SU-DHL-6 (cell line): ENCODE data around the gene DLG2.

Experiments
- EZH2phosphoT487 ChIP-seq: fragments of 200-600 bp; sonication (generic), shearing (Covaris generic); conservative IDR thresholded peaks from 2 replicates; pipeline ENCODE4 v1.6.1; 2018; ENCODE audit warnings: mild to moderate bottlenecking, antibody characterized with exemption, low read length, moderate library complexity, mixed read lengths
- TF ChIP-seq, protein P1 (sequence below): fragments of 200-600 bp; sonication (generic); IDR thresholded peaks from one replicate; pipeline ENCODE4 v1.5.1; 2017; ENCODE audit warnings: antibody characterized with exemption, mild to moderate bottlenecking, low read length, moderate library complexity; ENCODE audit not compliant: insufficient read depth, poor library complexity, severe bottlenecking

GRCh38 chr11:83831929-83832328 is 1795.2 kb downstream of the DLG2 start:
- TF ChIP-seq, protein P1, sequence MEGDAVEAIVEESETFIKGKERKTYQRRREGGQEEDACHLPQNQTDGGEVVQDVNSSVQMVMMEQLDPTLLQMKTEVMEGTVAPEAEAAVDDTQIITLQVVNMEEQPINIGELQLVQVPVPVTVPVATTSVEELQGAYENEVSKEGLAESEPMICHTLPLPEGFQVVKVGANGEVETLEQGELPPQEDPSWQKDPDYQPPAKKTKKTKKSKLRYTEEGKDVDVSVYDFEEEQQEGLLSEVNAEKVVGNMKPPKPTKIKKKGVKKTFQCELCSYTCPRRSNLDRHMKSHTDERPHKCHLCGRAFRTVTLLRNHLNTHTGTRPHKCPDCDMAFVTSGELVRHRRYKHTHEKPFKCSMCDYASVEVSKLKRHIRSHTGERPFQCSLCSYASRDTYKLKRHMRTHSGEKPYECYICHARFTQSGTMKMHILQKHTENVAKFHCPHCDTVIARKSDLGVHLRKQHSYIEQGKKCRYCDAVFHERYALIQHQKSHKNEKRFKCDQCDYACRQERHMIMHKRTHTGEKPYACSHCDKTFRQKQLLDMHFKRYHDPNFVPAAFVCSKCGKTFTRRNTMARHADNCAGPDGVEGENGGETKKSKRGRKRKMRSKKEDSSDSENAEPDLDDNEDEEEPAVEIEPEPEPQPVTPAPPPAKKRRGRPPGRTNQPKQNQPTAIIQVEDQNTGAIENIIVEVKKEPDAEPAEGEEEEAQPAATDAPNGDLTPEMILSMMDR: no peak
- TF ChIP-seq EZH2phosphoT487: no peak
